Neural progenitor cell (in vitro differentiated cells): ENCODE data around the gene SPDYE4. TPM values are rescaled to one million over a fixed set of nuclear protein-coding genes. Genes with fewer than 3 reads are reported as not detected.

ENCODE experiments used
- DNase-seq: peaks from one replicate; pipeline ENCODE4 v3.0.0-alpha.2; 2016; ENCODE audit warnings: low spot score
- H2AFZ ChIP-seq: fragments of 200-600 bp; sonication (generic); replicated peaks from 2 replicates; pipeline ENCODE4 v1.6.1; 2016; ENCODE audit warnings: antibody characterized with exemption
- H3F3A ChIP-seq: fragments of 200-600 bp; sonication (generic); 2 replicates; pipeline ENCODE4 v1.6.1; 2016; ENCODE audit warnings: antibody characterized with exemption, low read depth
- H3K27ac ChIP-seq: fragments of 200-600 bp; sonication (generic); 2 replicates; pipeline ENCODE4 v1.5.1; 2016; ENCODE audit warnings: mild to moderate bottlenecking
- H3K27me3 ChIP-seq: fragments of 200-600 bp; sonication (generic); 2 replicates; pipeline ENCODE4 v1.6.1; 2016; ENCODE audit warnings: mild to moderate bottlenecking, moderate library complexity
- H3K36me3 ChIP-seq: fragments of 200-600 bp; sonication (generic); 2 replicates; pipeline ENCODE4 v1.5.1; 2016
- H3K4me1 ChIP-seq: fragments of 200-600 bp; sonication (generic); 2 replicates; pipeline ENCODE4 v1.6.1; 2016; ENCODE audit warnings: mixed run types
- H3K4me2 ChIP-seq: fragments of 200-600 bp; sonication (generic); 2 replicates; pipeline ENCODE4 v1.6.1; 2016
- H3K4me3 ChIP-seq: fragments of 200-600 bp; sonication (generic); 2 replicates; pipeline ENCODE4 v1.5.1; 2016
- H3K79me2 ChIP-seq: fragments of 200-600 bp; sonication (generic); 2 replicates; pipeline ENCODE4 v1.6.1; 2016; ENCODE audit warnings: low read depth
- H3K9ac ChIP-seq: fragments of 200-600 bp; sonication (generic); 2 replicates; pipeline ENCODE4 v1.6.1; 2016
- H3K9me3 ChIP-seq: fragments of 200-600 bp; sonication (generic); 2 replicates; pipeline ENCODE4 v1.5.1; 2016; ENCODE audit warnings: low read depth
- H4K20me1 ChIP-seq: fragments of 200-600 bp; sonication (generic); 2 replicates; pipeline ENCODE4 v1.6.1; 2016; ENCODE audit warnings: low read depth
- H3K27ac Mint-ChIP-seq: 3 replicates; pipeline ENCODE4 v1.8.0; 2021; ENCODE audit warnings: mixed read lengths
- H3K27me3 Mint-ChIP-seq: 2 replicates; pipeline ENCODE4 v1.8.0; 2022; ENCODE audit warnings: low read depth, mild to moderate bottlenecking, inconsistent platforms, moderate library complexity, mixed read lengths; ENCODE audit not compliant: insufficient read depth
- H3K36me3 Mint-ChIP-seq: 3 replicates; pipeline ENCODE4 v1.8.0; 2021; ENCODE audit warnings: mixed read lengths
- H3K4me1 Mint-ChIP-seq: 3 replicates; pipeline ENCODE4 v1.8.0; 2021; ENCODE audit warnings: mixed read lengths
- H3K4me3 Mint-ChIP-seq: 3 replicates; pipeline ENCODE4 v1.8.0; 2021; ENCODE audit warnings: mild to moderate bottlenecking, moderate library complexity, mixed read lengths
- H3K9me3 Mint-ChIP-seq: 3 replicates; pipeline ENCODE4 v1.8.0; 2020; ENCODE audit warnings: mixed read lengths
- EZH2 ChIP-seq: fragments of 200-600 bp; sonication (generic); IDR thresholded peaks from 2 replicates; pipeline ENCODE4 v1.6.1; 2017; ENCODE audit warnings: antibody characterized with exemption, mild to moderate bottlenecking, moderate library complexity
- EZH2phosphoT487 ChIP-seq: fragments of 200-600 bp; sonication (generic); IDR thresholded peaks from 2 replicates; pipeline ENCODE4 v1.6.1; 2017; ENCODE audit warnings: antibody characterized with exemption
- total RNA-seq: library from RNA; depleted of rRNA; stranded (reverse); fragments of >200 nt; gene quantifications from 2 replicates; pipeline ENCODE4 v1.2.3, GENCODE V29; 2015; ENCODE audit warnings: low replicate concordance
- TF ChIP-seq, protein P1 (sequence below): fragments of 200-600 bp; sonication (generic); IDR thresholded peaks from 2 replicates; pipeline ENCODE4 v1.5.1; 2017; ENCODE audit warnings: antibody characterized with exemption, mild to moderate bottlenecking

Gene SPDYE4
- total RNA-seq, 1 donor from 2014 or later: not detected

DNA sequence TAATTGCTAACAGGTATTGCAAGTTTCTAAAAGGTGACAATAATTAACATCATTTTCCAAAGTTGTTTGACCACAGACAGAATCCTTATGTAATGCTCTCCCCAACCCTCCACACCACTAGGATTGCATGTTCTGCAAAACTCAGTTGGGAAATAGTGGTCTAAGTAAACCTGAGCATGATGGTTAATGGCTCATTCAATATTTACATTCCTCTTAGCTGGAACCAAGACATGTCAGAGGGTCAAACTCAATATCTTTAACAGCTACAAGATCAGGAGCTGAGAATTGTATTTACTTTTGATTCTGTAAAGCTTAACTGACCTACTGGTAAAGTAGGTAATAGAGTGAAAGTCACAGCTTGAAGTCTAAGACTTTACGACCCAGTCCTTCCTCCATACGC is 30.7 kb upstream of the SPDYE4 start:
- Histone ChIP-seq H4K20me1 (no peaks in the 10 kb centered on the region), H3K9me3 (no peaks in the 10 kb centered on the region), H3K4me1 (peaks cover 6% of the 10 kb centered on the region), H3K9ac (no peak overlapping the region), H3K27ac (no peak overlapping the region), H3K36me3 (no peaks in the 10 kb centered on the region), H3K4me3 (no peak overlapping the region), H3F3A (peaks cover 6% of the 10 kb centered on the region), H3K27me3 (no peaks in the 10 kb centered on the region), H3K4me2 (no peak overlapping the region), H3K79me2 (no peaks in the 10 kb centered on the region), H2AFZ (no peak overlapping the region)
- Mint-ChIP-seq H3K4me3 (no peak overlapping the region), H3K36me3 (no peaks in the 10 kb centered on the region), H3K9me3 (peaks cover 3% of the 10 kb centered on the region), H3K4me1 (peaks cover 6% of the 10 kb centered on the region), H3K27me3 (peaks cover 2% of the 10 kb centered on the region), H3K27ac (no peak overlapping the region)
- no peak for TF ChIP-seq EZH2
- DNase-seq: no peak

DNA sequence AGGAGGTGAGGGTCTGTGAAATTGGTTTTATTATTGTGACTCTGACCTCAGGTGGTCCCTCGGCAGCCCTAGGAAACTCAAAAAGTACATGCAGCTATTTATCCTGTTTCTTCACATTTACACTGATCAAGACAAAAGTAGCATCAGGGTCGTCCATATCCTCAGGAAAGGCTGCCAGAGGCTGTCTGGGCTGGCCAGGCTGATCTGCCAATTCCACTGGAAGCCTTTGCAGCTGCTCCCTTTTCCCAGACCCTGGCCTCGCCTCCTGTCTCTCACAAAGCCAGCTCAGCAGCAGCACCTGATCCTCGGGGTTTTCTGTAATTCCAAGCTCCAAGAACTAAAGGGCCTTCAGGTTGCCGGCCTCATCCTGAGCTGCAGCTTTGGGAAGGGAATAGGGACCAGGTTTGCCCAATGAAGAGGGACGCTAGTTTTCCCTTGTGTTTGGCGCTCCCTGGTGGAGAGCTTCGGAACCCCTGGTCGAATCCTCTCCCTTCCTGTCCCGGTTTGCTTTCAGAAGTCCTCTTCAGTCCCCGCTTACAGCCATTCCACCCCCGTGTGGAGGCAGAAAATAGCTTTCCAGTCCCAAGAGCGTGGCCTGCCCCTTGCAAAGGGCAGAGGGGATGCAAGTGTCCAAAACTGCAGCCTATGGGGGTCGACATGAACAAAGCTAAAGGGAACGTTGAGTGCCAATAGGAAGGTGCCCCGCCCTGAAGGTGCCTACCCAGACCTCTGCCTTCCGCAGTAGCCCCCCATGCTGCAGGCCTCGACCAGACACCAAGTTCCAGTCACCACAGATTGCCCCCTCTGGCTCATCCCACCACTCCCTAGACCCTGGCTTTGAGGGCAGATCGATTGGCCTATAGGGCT is 27.4 kb upstream of the SPDYE4 start:
- H3K36me3 Mint-ChIP-seq: no peaks in the 10 kb centered on the region

DNA sequence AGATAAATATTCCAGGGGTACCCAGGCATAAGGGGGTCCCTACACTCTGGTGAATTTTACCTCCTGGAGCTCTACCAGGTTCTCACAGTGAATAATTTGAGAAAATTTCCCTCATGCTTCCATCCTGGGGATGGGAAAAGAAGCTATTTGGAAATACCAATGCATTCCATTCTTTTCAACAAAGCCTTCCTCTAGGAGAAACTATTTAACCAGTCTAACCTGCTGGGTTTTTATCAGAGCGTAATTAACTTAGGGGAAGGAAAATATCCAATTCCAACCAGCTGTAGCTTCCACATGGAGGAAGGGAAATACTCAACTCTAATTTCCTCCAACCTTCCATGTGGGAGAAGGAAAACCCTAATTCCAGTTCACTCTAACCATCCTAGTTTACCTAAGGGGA is 23.8 kb upstream of the SPDYE4 start:
- H3K4me3 Mint-ChIP-seq: no peak overlapping the region
- H3K4me1 Mint-ChIP-seq: no peaks in the 10 kb centered on the region
- H3K9me3 Mint-ChIP-seq: peaks cover 3% of the 10 kb centered on the region
- TF ChIP-seq, protein P1, sequence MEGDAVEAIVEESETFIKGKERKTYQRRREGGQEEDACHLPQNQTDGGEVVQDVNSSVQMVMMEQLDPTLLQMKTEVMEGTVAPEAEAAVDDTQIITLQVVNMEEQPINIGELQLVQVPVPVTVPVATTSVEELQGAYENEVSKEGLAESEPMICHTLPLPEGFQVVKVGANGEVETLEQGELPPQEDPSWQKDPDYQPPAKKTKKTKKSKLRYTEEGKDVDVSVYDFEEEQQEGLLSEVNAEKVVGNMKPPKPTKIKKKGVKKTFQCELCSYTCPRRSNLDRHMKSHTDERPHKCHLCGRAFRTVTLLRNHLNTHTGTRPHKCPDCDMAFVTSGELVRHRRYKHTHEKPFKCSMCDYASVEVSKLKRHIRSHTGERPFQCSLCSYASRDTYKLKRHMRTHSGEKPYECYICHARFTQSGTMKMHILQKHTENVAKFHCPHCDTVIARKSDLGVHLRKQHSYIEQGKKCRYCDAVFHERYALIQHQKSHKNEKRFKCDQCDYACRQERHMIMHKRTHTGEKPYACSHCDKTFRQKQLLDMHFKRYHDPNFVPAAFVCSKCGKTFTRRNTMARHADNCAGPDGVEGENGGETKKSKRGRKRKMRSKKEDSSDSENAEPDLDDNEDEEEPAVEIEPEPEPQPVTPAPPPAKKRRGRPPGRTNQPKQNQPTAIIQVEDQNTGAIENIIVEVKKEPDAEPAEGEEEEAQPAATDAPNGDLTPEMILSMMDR: no peak
- TF ChIP-seq EZH2phosphoT487: no peak
- no peak for TF ChIP-seq EZH2
- no peak overlapping the region for H3K9ac ChIP-seq
- H3K4me2 ChIP-seq: no peak overlapping the region
- H3K27me3 ChIP-seq: no peaks in the 10 kb centered on the region
- H3K27ac ChIP-seq: no peak overlapping the region
- H3K79me2 ChIP-seq: no peaks in the 10 kb centered on the region
- peaks cover 4% of the 10 kb centered on the region for H3K4me1 ChIP-seq
- H3K27ac Mint-ChIP-seq: no peak overlapping the region
- no peak overlapping the region for H3K4me3 ChIP-seq
- H3K36me3 ChIP-seq: no peaks in the 10 kb centered on the region
- H3K9me3 ChIP-seq: no peaks in the 10 kb centered on the region
- H3K36me3 Mint-ChIP-seq: no peaks in the 10 kb centered on the region
- peak overlapping the region; percentile 29 for H2AFZ ChIP-seq
- H3K27me3 Mint-ChIP-seq: peaks cover 4% of the 10 kb centered on the region
- no peaks in the 10 kb centered on the region for H4K20me1 ChIP-seq
- H3F3A ChIP-seq: peaks cover 6% of the 10 kb centered on the region
- no peak for DNase-seq

More for the DNA sequence above, 27.4 kb upstream of the SPDYE4 start:
- peaks cover 10% of the 10 kb centered on the region for H3K4me1 ChIP-seq
- H3K9ac ChIP-seq: no peak overlapping the region
- H3F3A ChIP-seq: peaks cover 6% of the 10 kb centered on the region
- no peaks in the 10 kb centered on the region for H3K27me3 ChIP-seq
- no peaks in the 10 kb centered on the region for H3K9me3 ChIP-seq
- Mint-ChIP-seq H3K9me3 (peaks cover 3% of the 10 kb centered on the region), H3K4me1 (peaks cover 6% of the 10 kb centered on the region), H3K4me3 (no peak overlapping the region), H3K27ac (no peak overlapping the region), H3K27me3 (peaks cover 4% of the 10 kb centered on the region)
- no peak overlapping the region for H3K4me2 ChIP-seq
- H3K4me3 ChIP-seq: no peak overlapping the region
- H2AFZ ChIP-seq: peak overlapping the region; percentile 91
- no peaks in the 10 kb centered on the region for H4K20me1 ChIP-seq
- peak; percentile 86 for DNase-seq
- no peak for TF ChIP-seq EZH2
- TF ChIP-seq, protein P1: peak; percentile 87
- H3K79me2 ChIP-seq: no peaks in the 10 kb centered on the region
- no peak overlapping the region for H3K27ac ChIP-seq
- no peaks in the 10 kb centered on the region for H3K36me3 ChIP-seq

DNA sequence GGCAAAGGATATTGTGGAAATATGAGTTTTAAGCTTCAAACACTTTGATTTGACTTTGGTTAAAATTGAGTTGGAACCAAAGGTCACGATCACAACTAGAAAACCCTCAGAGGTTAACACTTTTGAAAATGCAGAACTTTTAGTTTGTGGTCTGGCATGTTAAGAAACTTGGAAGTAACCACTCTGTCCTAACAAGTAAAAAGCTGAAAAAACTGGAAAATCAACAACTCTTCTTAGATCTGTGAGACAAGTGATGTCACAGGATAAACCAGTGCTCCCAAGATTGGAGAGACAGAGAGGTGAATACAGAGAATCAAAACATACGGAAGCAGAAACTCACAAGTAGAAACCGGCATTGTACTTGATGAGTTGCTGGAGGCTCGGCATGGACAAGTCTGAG is 23.4 kb upstream of the SPDYE4 start:
- no peaks in the 10 kb centered on the region for H3K27me3 ChIP-seq
- no peaks in the 10 kb centered on the region for H3K79me2 ChIP-seq
- H3K36me3 ChIP-seq: no peaks in the 10 kb centered on the region
- Mint-ChIP-seq H3K36me3 (no peaks in the 10 kb centered on the region), H3K4me1 (no peaks in the 10 kb centered on the region), H3K27ac (no peak overlapping the region), H3K4me3 (no peak overlapping the region), H3K27me3 (peaks cover 3% of the 10 kb centered on the region), H3K9me3 (peaks cover 3% of the 10 kb centered on the region)
- no peak overlapping the region for H3K4me2 ChIP-seq
- H2AFZ ChIP-seq: peak overlapping the region; percentile 29
- TF ChIP-seq EZH2 (no peak), EZH2phosphoT487 (no peak)
- TF ChIP-seq, protein P1: no peak
- H4K20me1 ChIP-seq: no peaks in the 10 kb centered on the region
- no peaks in the 10 kb centered on the region for H3K9me3 ChIP-seq
- H3K9ac ChIP-seq: no peak overlapping the region
- no peak for DNase-seq
- peaks cover 6% of the 10 kb centered on the region for H3F3A ChIP-seq
- peaks cover 4% of the 10 kb centered on the region for H3K4me1 ChIP-seq
- no peak overlapping the region for H3K27ac ChIP-seq
- H3K4me3 ChIP-seq: no peak overlapping the region
